Esophagus mucosa (tissue), 1 donor: ENCODE data around the gene PLCB1. TPM values are rescaled to one million over a fixed set of nuclear protein-coding genes. Genes with fewer than 3 reads are reported as not detected.

Experiments
- ATAC-seq: fragments of 200-7000 bp; cut with Tn5 transposase; one replicate; pipeline ENCODE4 v1.9.1; 2020
- total RNA-seq: library from RNA; stranded (reverse); gene quantifications from one replicate; pipeline ENCODE4 v1.2.4, GENCODE V29; 2023
- donor health status: DM: yes; HTN: yes; CAD: no.

Gene PLCB1
- total RNA-seq, 1 donor from 2014 or later = 2.7 TPM

- no peak for ATAC-seq
These were observed 777.5 kb downstream of the PLCB1 start for GRCh38 chr20:8909596-8909995.

- ATAC-seq = no peak
These were observed 780.0 kb downstream of the PLCB1 start for GRCh38 chr20:8912096-8912495.

- ATAC-seq = no peak
These were observed 780.7 kb downstream of the PLCB1 start for GRCh38 chr20:8912731-8913130.

GRCh38 chr20:8913456-8913855, 781.4 kb downstream of the PLCB1 start:
- ATAC-seq = no peak

- no peak for ATAC-seq
These were observed 782.4 kb downstream of the PLCB1 start for GRCh38 chr20:8914421-8914820.

- no peak for ATAC-seq
These were observed 785.0 kb downstream of the PLCB1 start for GRCh38 chr20:8917084-8917483.

- no peak for ATAC-seq
These were observed 786.1 kb downstream of the PLCB1 start for GRCh38 chr20:8918145-8918544.

- ATAC-seq = no peak
These were observed 792.5 kb downstream of the PLCB1 start for GRCh38 chr20:8924539-8924938.

GRCh38 chr20:8930726-8931125, 798.7 kb downstream of the PLCB1 start:
- ATAC-seq = no peak

GRCh38 chr20:8932192-8933165, 800.4 kb downstream of the PLCB1 start:
- ATAC-seq = no peak

- no peak for ATAC-seq
These were observed 801.3 kb downstream of the PLCB1 start for GRCh38 chr20:8933381-8933807.

- no peak for ATAC-seq
These were observed 802.3 kb downstream of the PLCB1 start for GRCh38 chr20:8934362-8934761.

Other genes with a start within 250 kb of the PLCB1 start
- not detected for gene HAO1, start 191.8 kb upstream of the PLCB1 start, total RNA-seq
- gene TMX4, start 112.5 kb upstream of the PLCB1 start, total RNA-seq = 18.9 TPM